SK-N-SH treated with all-trans-retinoic acid at 6 μM for 48 hours (cell line): ENCODE results near the gene PRPF19.

Experiments used
- ATAC-seq: fragments of 200-7000 bp; cut with Tn5 transposase; 3 replicates; pipeline ENCODE4 v1.9.1; 2020; ENCODE audit warnings: mild to moderate bottlenecking, moderate library complexity
- ARNTL ChIP-seq: fragments of 450-650 bp; formaldehyde crosslinking; IDR thresholded peaks from 2 replicates; pipeline ENCODE4 v1.5.0; 2020; ENCODE audit warnings: low read depth, mild to moderate bottlenecking, moderate library complexity, borderline replicate concordance
- BACH2 ChIP-seq: fragments of 250-450 bp; sonication (Bioruptor Pico); IDR thresholded peaks from 2 replicates; pipeline ENCODE4 v1.9.0; 2021; ENCODE audit warnings: mild to moderate bottlenecking, borderline replicate concordance
- CREB5 ChIP-seq: fragments of 250-450 bp; sonication (Bioruptor Pico); IDR thresholded peaks from 2 replicates; pipeline ENCODE4 v1.5.1; 2020; ENCODE audit warnings: low read depth, mild to moderate bottlenecking, moderate library complexity
- CSDC2 ChIP-seq: fragments of 250-450 bp; sonication (Bioruptor Pico); IDR thresholded peaks from 2 replicates; pipeline ENCODE4 v1.5.0; 2020; ENCODE audit warnings: mild to moderate bottlenecking, moderate library complexity
- CSRNP3 ChIP-seq: fragments of 250-450 bp; sonication (Bioruptor Pico); IDR thresholded peaks from 2 replicates; pipeline ENCODE4 v1.5.1; 2021; ENCODE audit warnings: mild to moderate bottlenecking, moderate library complexity
- ESRRG ChIP-seq: fragments of 250-450 bp; sonication (Bioruptor Pico); IDR thresholded peaks from 2 replicates; pipeline ENCODE4 v1.6.1; 2021; ENCODE audit warnings: mild to moderate bottlenecking
- GLIS3 ChIP-seq: fragments of 250-450 bp; sonication (Bioruptor Pico); IDR thresholded peaks from 2 replicates; pipeline ENCODE4 v1.5.0; 2020; ENCODE audit warnings: mild to moderate bottlenecking, moderate library complexity
- ISL1 ChIP-seq: fragments of 250-450 bp; sonication (Bioruptor Pico); IDR thresholded peaks from 2 replicates; pipeline ENCODE4 v2.1.2; 2022; ENCODE audit warnings: mild to moderate bottlenecking, moderate library complexity
- OSR1 ChIP-seq: fragments of 250-450 bp; sonication (Bioruptor Pico); IDR thresholded peaks from 2 replicates; pipeline ENCODE4 v1.8.0; 2022; ENCODE audit warnings: moderate library complexity, mild to moderate bottlenecking, inconsistent platforms
- PATZ1 ChIP-seq: fragments of 250-450 bp; sonication (Bioruptor Pico); IDR thresholded peaks from 2 replicates; pipeline ENCODE4 v1.8.0; 2020; ENCODE audit warnings: mild to moderate bottlenecking, moderate library complexity, borderline replicate concordance
- POU6F1 ChIP-seq: fragments of 250-450 bp; sonication (Bioruptor Pico); IDR thresholded peaks from 2 replicates; pipeline ENCODE4 v1.8.0; 2021; ENCODE audit warnings: low read depth, mild to moderate bottlenecking, moderate library complexity, borderline replicate concordance
- PPARA ChIP-seq: fragments of 250-450 bp; sonication (Bioruptor Pico); IDR thresholded peaks from 2 replicates; pipeline ENCODE4 v1.5.0; 2020; ENCODE audit warnings: mild to moderate bottlenecking, borderline replicate concordance
- RARB ChIP-seq: fragments of 250-450 bp; sonication (Bioruptor Pico); IDR thresholded peaks from 2 replicates; pipeline ENCODE4 v1.8.0; 2021; ENCODE audit warnings: mild to moderate bottlenecking, moderate library complexity
- SNAI2 ChIP-seq: fragments of 250-450 bp; sonication (Bioruptor Pico); IDR thresholded peaks from 2 replicates; pipeline ENCODE4 v1.5.0; 2020; ENCODE audit warnings: mild to moderate bottlenecking, moderate library complexity
- TCF4 ChIP-seq: fragments of 250-450 bp; sonication (Bioruptor Pico); IDR thresholded peaks from 2 replicates; pipeline ENCODE4 v1.8.0; 2021; ENCODE audit warnings: mild to moderate bottlenecking, moderate library complexity, borderline replicate concordance
- TOX ChIP-seq: fragments of 250-450 bp; sonication (Bioruptor Pico); IDR thresholded peaks from 2 replicates; pipeline ENCODE4 v1.8.0; 2021; ENCODE audit warnings: mild to moderate bottlenecking, moderate library complexity, borderline replicate concordance
- TSHZ2 ChIP-seq: fragments of 250-450 bp; sonication (Bioruptor Pico); IDR thresholded peaks from 2 replicates; pipeline ENCODE4 v1.5.0; 2020; ENCODE audit warnings: mild to moderate bottlenecking, moderate library complexity
- ZFP3 ChIP-seq: fragments of 250-450 bp; sonication (Bioruptor Pico); IDR thresholded peaks from 2 replicates; pipeline ENCODE4 v1.5.0; 2020; ENCODE audit warnings: mild to moderate bottlenecking, moderate library complexity
- ZFP30 ChIP-seq: fragments of 450-650 bp; formaldehyde crosslinking; IDR thresholded peaks from 2 replicates; pipeline ENCODE4 v1.5.0; 2022; ENCODE audit warnings: mild to moderate bottlenecking, moderate library complexity
- ZNF70 ChIP-seq: fragments of 450-650 bp; formaldehyde crosslinking; IDR thresholded peaks from 2 replicates; pipeline ENCODE4 v1.5.0; 2020; ENCODE audit warnings: mild to moderate bottlenecking, moderate library complexity
- ZNF8 ChIP-seq: fragments of 450-650 bp; formaldehyde crosslinking; IDR thresholded peaks from 2 replicates; pipeline ENCODE4 v1.5.0; 2020; ENCODE audit warnings: mild to moderate bottlenecking, moderate library complexity

PRPF19 gene

GRCh38 chr11:60921777-60922335 lies 15.5 kb upstream of the PRPF19 start:
- no peak for ATAC-seq
- no peak for TF ChIP-seq RARB (CRISPR knock-in tag)
- no peak for TF ChIP-seq GLIS3 (CRISPR knock-in tag)
- TF ChIP-seq ZNF70 (CRISPR knock-in tag), result no peak
- TF ChIP-seq ZFP3 (CRISPR knock-in tag), result no peak
- no peak for TF ChIP-seq POU6F1
- TF ChIP-seq ZNF8, result no peak
- no peak for TF ChIP-seq CREB5 (CRISPR knock-in tag)
- no peak for TF ChIP-seq PATZ1 (CRISPR knock-in tag)
- no peak for TF ChIP-seq TCF4
- no peak for TF ChIP-seq SNAI2
- no peak for TF ChIP-seq TSHZ2 (CRISPR knock-in tag)
- no peak for TF ChIP-seq TOX (CRISPR knock-in tag)
- TF ChIP-seq ISL1, result no peak
- TF ChIP-seq PPARA (CRISPR knock-in tag), result no peak
- no peak for TF ChIP-seq ARNTL (CRISPR knock-in tag)

GRCh38 chr11:60921259-60921658 lies 14.9 kb upstream of the PRPF19 start:
- no peak for ATAC-seq
- no peak for TF ChIP-seq TCF4
- TF ChIP-seq POU6F1, result no peak
- TF ChIP-seq TOX (CRISPR knock-in tag), result no peak
- TF ChIP-seq SNAI2, result no peak
- TF ChIP-seq ESRRG (CRISPR knock-in tag), result no peak
- no peak for TF ChIP-seq ARNTL (CRISPR knock-in tag)
- TF ChIP-seq PPARA (CRISPR knock-in tag), result no peak
- TF ChIP-seq OSR1 (CRISPR knock-in tag), result no peak
- no peak for TF ChIP-seq ISL1
- no peak for TF ChIP-seq ZNF8
- TF ChIP-seq ZFP3 (CRISPR knock-in tag), result no peak
- no peak for TF ChIP-seq CSRNP3 (CRISPR knock-in tag)
- TF ChIP-seq, all 23 proteins: peak for 0

GRCh38 chr11:60919956-60920355 lies 13.6 kb upstream of the PRPF19 start:
- ATAC-seq, result no peak
- TF ChIP-seq ZFP30 (no peak), ESRRG (CRISPR knock-in tag) (no peak), ZNF8 (no peak), BACH2 (CRISPR knock-in tag) (no peak), CSDC2 (CRISPR knock-in tag) (no peak), ISL1 (no peak), SNAI2 (no peak), ZNF70 (CRISPR knock-in tag) (no peak), TOX (CRISPR knock-in tag) (no peak), PPARA (CRISPR knock-in tag) (no peak), GLIS3 (CRISPR knock-in tag) (no peak), RARB (CRISPR knock-in tag) (no peak), ZFP3 (CRISPR knock-in tag) (no peak), CREB5 (CRISPR knock-in tag) (no peak), OSR1 (CRISPR knock-in tag) (no peak), PATZ1 (CRISPR knock-in tag) (no peak)
